Vagina (tissue), 2 donors: Measurements from ENCODE around the gene SPATA6. TPM values are rescaled to one million over a fixed set of nuclear protein-coding genes. Genes with fewer than 3 reads are reported as not detected.
"Not testable (repeated sequence)": the region's sequence is repeated elsewhere in the genome, so short reads cannot be mapped to it uniquely, and the experiment has no call there.

Source experiments
- DNase-seq, 2 donors: peaks; one replicate each; pipeline ENCODE4 v3.0.0-alpha.2; 2017; ENCODE audit errors: extremely low spot score in 2 of 2
- H3K27ac ChIP-seq: fragments of 200-600 bp; sonication (generic); one replicate; pipeline ENCODE4 v1.5.1; 2019
- H3K27me3 ChIP-seq: fragments of 200-600 bp; sonication (generic); one replicate; pipeline ENCODE4 v1.5.1; 2019
- H3K36me3 ChIP-seq, 2 donors: fragments of 200-600 bp; sonication (generic); one replicate each; pipeline ENCODE4 v1.5.1; 2017 to 2019
- H3K4me1 ChIP-seq: fragments of 200-600 bp; sonication (generic); one replicate; pipeline ENCODE4 v1.5.1; 2019
- H3K4me3 ChIP-seq, 2 donors: fragments of 200-600 bp; sonication (generic); 1 replicate in 1 of 2; 2 replicates in 1 of 2; pipeline ENCODE4 v1.5.1; 2016 to 2019
- H3K9me3 ChIP-seq: fragments of 200-600 bp; sonication (generic); one replicate; pipeline ENCODE4 v1.5.1; 2019
- CTCF ChIP-seq, 3 experiments: fragments of 450-650 bp in 2 of 3; fragments of 200-600 bp in 1 of 3; sonication (generic) in 1 of 3; IDR thresholded peaks; one replicate each; pipeline ENCODE4 v1.5.1; 2017 to 2019; ENCODE audit warnings: antibody characterized with exemption in 3 of 3, mild to moderate bottlenecking in 2 of 3, moderate library complexity in 2 of 3
- POLR2A ChIP-seq, 2 donors: fragments of 450-650 bp; IDR thresholded peaks; one replicate each; pipeline ENCODE4 v1.6.1; 2017; ENCODE audit warnings: antibody characterized with exemption in 2 of 2, mild to moderate bottlenecking in 2 of 2, moderate library complexity in 2 of 2
- POLR2AphosphoS5 ChIP-seq, 2 donors: sonication (generic); formaldehyde crosslinking; IDR thresholded peaks; one replicate each; pipeline ENCODE4 v1.9.0; 2017; ENCODE audit warnings: antibody characterized with exemption in 2 of 2, mild to moderate bottlenecking in 2 of 2, low read depth in 1 of 2; ENCODE audit not compliant: insufficient read depth in 1 of 2
- intact Hi-C: fragments of 100-400 bp; cut with DNase I; formaldehyde crosslinking; loops from one replicate; pipeline ENCODE4 v1.15.1; 2023
- total RNA-seq: library from RNA; depleted of rRNA; stranded (reverse); fragments of >200 nt; gene quantifications from one replicate; pipeline ENCODE4 v1.2.3, GENCODE V29; 2016

Gene SPATA6
- total RNA-seq, 1 donor from 2014 or later: 30.4 TPM

GRCh38 chr1:48493970-48494769, 22.2 kb upstream of the SPATA6 start:
- Histone ChIP-seq H3K4me1 (peaks cover 32% of the 10 kb centered on the region), H3K4me3 (no peak overlapping the region), H3K27ac (peak overlapping the region; percentile 21), H3K27me3 (no peaks in the 10 kb centered on the region), H3K9me3 (no peaks in the 10 kb centered on the region), H3K36me3 (no peaks in the 10 kb centered on the region)
- intact Hi-C loops: no loop called here
- no peak for DNase-seq
- no peak for TF ChIP-seq POLR2A (IDR thresholded peaks at IDR 0.05)
- TF ChIP-seq POLR2AphosphoS5 (IDR thresholded peaks at IDR 0.05; ENCODE audit: insufficient read depth in 1 of 2, low read depth in 1 of 2): peak; percentile 23 to 49
- TF ChIP-seq CTCF (IDR thresholded peaks at IDR 0.05): no peak

- no peaks in the 10 kb centered on the region for H3K36me3 ChIP-seq
- H3K9me3 ChIP-seq: no peaks in the 10 kb centered on the region
- peaks cover 25% of the 10 kb centered on the region for H3K4me1 ChIP-seq
- H3K27ac ChIP-seq: no peak overlapping the region
- intact Hi-C loops: no loop called here
- TF ChIP-seq CTCF (IDR thresholded peaks at IDR 0.05) (no peak), POLR2A (IDR thresholded peaks at IDR 0.05) (no peak), POLR2AphosphoS5 (IDR thresholded peaks at IDR 0.05; ENCODE audit: insufficient read depth in 1 of 2, low read depth in 1 of 2) (no peak)
- DNase-seq: no peak
- no peaks in the 10 kb centered on the region for H3K27me3 ChIP-seq
- no peak overlapping the region for H3K4me3 ChIP-seq
These were observed 21.0 kb upstream of the SPATA6 start for GRCh38 chr1:48493041-48493440.

- intact Hi-C loops: no loop called here
These were observed 20.4 kb upstream of the SPATA6 start for GRCh38 chr1:48492392-48492791.

GRCh38 chr1:48488721-48489120, 16.7 kb upstream of the SPATA6 start:
- intact Hi-C loops: no loop called here
- Histone ChIP-seq H3K4me3 (no peak overlapping the region), H3K27ac (no peak overlapping the region), H3K36me3 (no peaks in the 10 kb centered on the region), H3K4me1 (peaks cover 4% of the 10 kb centered on the region), H3K27me3 (no peaks in the 10 kb centered on the region), H3K9me3 (no peaks in the 10 kb centered on the region)
- TF ChIP-seq POLR2AphosphoS5 (IDR thresholded peaks at IDR 0.05; ENCODE audit: insufficient read depth in 1 of 2, low read depth in 1 of 2): no peak
- no peak for TF ChIP-seq CTCF (IDR thresholded peaks at IDR 0.05)
- TF ChIP-seq POLR2A (IDR thresholded peaks at IDR 0.05): no peak
- no peak for DNase-seq

More at GRCh38 chr1:48492392-48492791, 20.4 kb upstream of the SPATA6 start:
- Histone ChIP-seq H3K4me3 (no peak overlapping the region), H3K27me3 (no peaks in the 10 kb centered on the region), H3K4me1 (peaks cover 25% of the 10 kb centered on the region), H3K9me3 (no peaks in the 10 kb centered on the region), H3K36me3 (no peaks in the 10 kb centered on the region), H3K27ac (no peak overlapping the region)
- TF ChIP-seq CTCF (IDR thresholded peaks at IDR 0.05) (no peak), POLR2A (IDR thresholded peaks at IDR 0.05) (no peak), POLR2AphosphoS5 (IDR thresholded peaks at IDR 0.05; ENCODE audit: insufficient read depth in 1 of 2, low read depth in 1 of 2) (no peak)
- DNase-seq: no peak

GRCh38 chr1:48480504-48480903, 8.5 kb upstream of the SPATA6 start:
- Histone ChIP-seq H3K4me3 (no peak overlapping the region), H3K27ac (no peak overlapping the region), H3K27me3 (no peaks in the 10 kb centered on the region), H3K4me1 (no peaks in the 10 kb centered on the region), H3K9me3 (no peaks in the 10 kb centered on the region), H3K36me3 (no peaks in the 10 kb centered on the region)
- no peak for DNase-seq
- TF ChIP-seq POLR2A (IDR thresholded peaks at IDR 0.05): no peak
- TF ChIP-seq POLR2AphosphoS5 (IDR thresholded peaks at IDR 0.05; ENCODE audit: insufficient read depth in 1 of 2, low read depth in 1 of 2): no peak
- no peak for TF ChIP-seq CTCF (IDR thresholded peaks at IDR 0.05)
- intact Hi-C loops: no loop called here

GRCh38 chr1:48480023-48480422, 8.0 kb upstream of the SPATA6 start:
- DNase-seq, H3K4me1 ChIP-seq, H3K4me3 ChIP-seq, intact Hi-C loops, H3K27me3 ChIP-seq, H3K9me3 ChIP-seq, H3K36me3 ChIP-seq, H3K27ac ChIP-seq: not testable (repeated sequence)
